GM19238 (cell line): ENCODE results near the gene RNF220.
"Not testable (repeated sequence)": the region's sequence is repeated elsewhere in the genome, so short reads cannot be mapped to it uniquely, and the experiment has no call there.

Source experiments
- DNase-seq: peaks from one replicate; pipeline ENCODE4 v3.0.0; 2011; ENCODE audit warnings: low spot score; ENCODE audit not compliant: insufficient read length

The RNF220 gene

DNA sequence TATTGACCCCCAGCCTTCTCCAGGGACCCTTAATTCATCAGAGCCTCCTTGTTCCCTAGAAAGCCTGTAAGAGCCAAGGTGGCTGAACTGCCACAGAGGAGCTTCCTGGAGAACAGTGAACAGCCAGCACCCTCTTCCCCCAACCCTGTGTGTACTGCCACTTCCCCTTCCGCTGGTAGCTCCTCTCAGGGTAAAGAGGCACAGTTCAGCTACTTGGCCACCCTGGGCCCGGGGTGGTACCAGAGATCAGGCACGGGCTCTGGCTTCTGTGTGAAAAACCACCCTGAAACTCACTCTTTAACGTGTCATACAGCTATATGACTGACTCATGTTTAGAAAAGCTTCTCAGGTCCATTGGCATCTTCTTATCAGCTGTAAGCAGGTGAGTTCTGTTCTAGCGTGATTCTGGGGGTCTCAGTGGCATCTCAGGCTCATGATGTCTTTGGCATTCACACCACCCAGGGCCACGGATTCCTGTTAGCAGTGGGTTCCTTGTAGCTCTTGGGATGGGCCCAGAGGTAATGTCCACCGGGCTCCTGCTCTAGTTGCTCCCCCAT, 291.8 kb downstream of the RNF220 start:
- DNase-seq = no peak

DNA sequence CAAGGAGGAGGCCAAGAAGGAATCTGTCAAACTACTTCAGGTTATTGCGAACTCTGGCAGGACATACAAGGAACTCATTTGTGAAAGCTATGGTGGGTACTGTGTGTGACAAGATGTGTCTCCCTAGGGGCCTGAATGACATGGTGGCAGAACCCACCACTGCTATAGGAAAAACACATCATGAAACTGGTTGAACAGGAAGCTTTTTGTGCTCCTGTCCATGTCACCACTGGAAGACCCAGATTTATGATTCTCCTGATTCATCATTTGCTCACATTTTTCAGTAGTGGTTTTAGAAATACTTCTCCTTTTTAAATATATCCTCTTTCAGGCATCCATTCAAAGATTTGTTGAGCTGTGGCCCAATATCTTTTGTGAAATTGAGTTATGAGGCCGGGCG, 293.1 kb downstream of the RNF220 start:
- DNase-seq = no peak

DNA sequence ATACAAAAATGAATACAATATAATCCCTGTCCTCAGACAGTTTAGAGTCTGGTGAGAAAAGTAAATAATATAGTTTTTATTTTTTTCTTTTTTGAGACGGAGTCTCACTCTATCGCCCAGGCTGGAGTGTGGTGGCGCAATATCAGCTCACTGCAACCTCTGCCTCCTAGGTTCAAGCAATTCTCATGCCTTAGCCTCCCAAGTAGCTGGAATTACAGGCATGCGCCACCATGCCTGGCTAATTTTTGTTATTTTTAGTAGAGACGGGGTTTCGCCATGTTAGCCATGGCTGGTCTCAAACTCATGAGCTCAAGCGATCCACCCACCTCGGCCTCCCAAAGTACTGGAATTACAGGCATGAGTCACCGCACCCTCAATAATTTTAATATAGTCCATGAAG, 294.3 kb downstream of the RNF220 start:
- not testable (repeated sequence) for DNase-seq

DNA sequence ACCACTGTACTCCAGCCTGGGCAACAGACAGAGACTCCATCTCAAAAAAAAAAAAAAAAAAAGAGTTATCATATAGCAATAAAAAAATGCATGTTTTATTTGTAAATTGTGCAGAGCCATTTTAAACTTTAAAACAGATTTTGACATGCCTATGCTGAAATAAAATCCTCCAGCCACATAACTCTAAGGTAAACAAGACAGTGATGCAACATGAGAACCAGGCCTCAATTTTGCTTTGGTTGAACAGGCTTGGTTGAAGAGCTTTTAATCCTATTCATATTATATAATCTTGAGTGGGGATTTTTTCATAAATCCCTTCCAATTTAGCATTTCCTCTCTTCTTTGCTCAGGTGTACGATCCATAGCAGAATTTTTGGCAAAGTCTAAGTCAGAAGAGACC, 295.5 kb downstream of the RNF220 start:
- no peak for DNase-seq

DNA sequence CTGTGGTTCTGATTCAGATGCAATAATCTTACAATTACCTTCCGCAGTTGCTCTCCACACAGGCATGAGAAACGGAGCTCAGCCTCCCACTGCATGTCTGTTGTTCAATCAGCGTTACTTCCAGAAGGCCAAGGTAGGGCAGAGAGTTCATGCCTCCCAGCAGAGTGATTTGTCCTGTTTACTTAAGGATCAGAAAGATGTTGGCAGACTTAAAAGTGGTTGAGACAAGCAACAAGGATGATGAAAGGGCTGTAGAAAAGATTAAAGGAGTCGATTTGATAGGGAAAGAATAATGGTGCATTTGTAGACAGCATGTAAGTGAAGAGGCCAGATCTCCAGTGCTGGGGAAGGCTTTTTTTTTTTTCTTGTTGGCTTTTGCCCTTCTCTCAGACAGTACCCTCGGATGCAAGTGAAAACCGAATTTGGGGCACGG, 296.1 kb downstream of the RNF220 start:
- DNase-seq = no peak
